ENCODE results near the gene AP2A2. TPM values are rescaled to one million over a fixed set of nuclear protein-coding genes. Genes with fewer than 3 reads are reported as not detected.
"Not testable (repeated sequence)": the region's sequence is repeated elsewhere in the genome, so short reads cannot be mapped to it uniquely, and the experiment has no call there.

The AP2A2 gene
- total and polyA plus RNA-seq, 10 donors: 32.7 to 321 (median 153) TPM

- intact Hi-C loops (cut with DNase I; ENCODE audit: low total_unique reads): no loop called here
- H3K4me1 ChIP-seq: peaks cover 0 to 35% (median 23%) of the 10 kb centered on the region in 6 donors
- no peaks in the 10 kb centered on the region for H3K27me3 ChIP-seq (replicated peaks in 1 of 7)
- no peak for DNase-seq
- no peak overlapping the region for H3K4me3 ChIP-seq
- H3K9me3 ChIP-seq: no peaks in the 10 kb centered on the region
- 88 to 97% (median 93%) methylated on average over 11 to 12 of the region's 12 CpGs for WGBS, 5 donors
- H3K36me3 ChIP-seq: peaks cover 0 to 70% (median 38%) of the 10 kb centered on the region in 6 donors
- TF ChIP-seq POLR2A (IDR thresholded peaks at IDR 0.05) (no peak), POLR2AphosphoS5 (IDR thresholded peaks at IDR 0.05) (peak in 2 of 3 donors; percentile 31 to 34)
- H3K27ac ChIP-seq: no peak overlapping the region
Observed at GRCh38 chr11:1013631-1013935, 87.9 kb downstream of the AP2A2 start.

GRCh38 chr11:1014276-1014675 is 88.6 kb downstream of the AP2A2 start:
- no peak for DNase-seq
- H3K4me1 ChIP-seq: peaks cover 0 to 35% (median 23%) of the 10 kb centered on the region in 6 donors
- H3K36me3 ChIP-seq: peaks cover 0 to 69% (median 32%) of the 10 kb centered on the region in 6 donors
- intact Hi-C loops (cut with DNase I; ENCODE audit: low total_unique reads): no loop called here
- H3K4me3 ChIP-seq: no peak overlapping the region
- no peaks in the 10 kb centered on the region for H3K9me3 ChIP-seq
- H3K27me3 ChIP-seq (replicated peaks in 1 of 7): no peaks in the 10 kb centered on the region
- TF ChIP-seq CTCF (IDR thresholded peaks at IDR 0.05 in 8 of 11, conservative IDR thresholded peaks at IDR 0.05 in 3 of 11) (no peak), POLR2AphosphoS5 (IDR thresholded peaks at IDR 0.05) (no peak), POLR2A (IDR thresholded peaks at IDR 0.05) (no peak)
- H3K27ac ChIP-seq: no peak overlapping the region
- WGBS, 5 donors: 82 to 91% (median 89%) methylated on average over 14 of the region's 14 CpGs

- intact Hi-C loops (cut with DNase I; ENCODE audit: low total_unique reads): no loop called here
- TF ChIP-seq POLR2A (IDR thresholded peaks at IDR 0.05): no peak
- TF ChIP-seq POLR2AphosphoS5 (IDR thresholded peaks at IDR 0.05): peak in 2 of 3 donors; percentile 17 to 59
- H3K27me3 ChIP-seq (replicated peaks in 1 of 7): no peaks in the 10 kb centered on the region
- no peak overlapping the region for H3K4me3 ChIP-seq
- DNase-seq: no peak
- H3K27ac ChIP-seq: no peak overlapping the region
- 76 to 97% (median 96%) methylated on average over 5 to 7 of the region's 7 CpGs for WGBS, 5 donors
- peaks cover 0 to 69% (median 24%) of the 10 kb centered on the region in 6 donors for H3K36me3 ChIP-seq
- H3K4me1 ChIP-seq: peaks cover 0 to 36% (median 22%) of the 10 kb centered on the region in 6 donors
- no peaks in the 10 kb centered on the region for H3K9me3 ChIP-seq
Observed at GRCh38 chr11:1015064-1015463, 89.4 kb downstream of the AP2A2 start.

GRCh38 chr11:1015826-1016545 is 90.3 kb downstream of the AP2A2 start:
- TF ChIP-seq POLR2A (IDR thresholded peaks at IDR 0.05) (no peak), CTCF (IDR thresholded peaks at IDR 0.05 in 8 of 11, conservative IDR thresholded peaks at IDR 0.05 in 3 of 11) (no peak), POLR2AphosphoS5 (IDR thresholded peaks at IDR 0.05) (peak in 2 of 3 donors; percentile 24 to 50)
- Histone ChIP-seq H3K36me3 (peaks cover 0 to 66% (median 15%) of the 10 kb centered on the region in 6 donors), H3K4me1 (peaks cover 0 to 40% (median 18%) of the 10 kb centered on the region in 6 donors), H3K27me3 (replicated peaks in 1 of 7) (no peaks in the 10 kb centered on the region), H3K27ac (no peak overlapping the region), H3K9me3 (no peaks in the 10 kb centered on the region), H3K4me3 (no peak overlapping the region)
- DNase-seq: no peak
- 85 to 93% (median 92%) methylated on average over 20 of the region's 20 CpGs for WGBS, 5 donors
- intact Hi-C loops (cut with DNase I; ENCODE audit: low total_unique reads): no loop called here

GRCh38 chr11:1016610-1017126 is 91.0 kb downstream of the AP2A2 start:
- DNase-seq; H3K9me3 ChIP-seq; intact Hi-C loops (cut with DNase I; ENCODE audit: low total_unique reads); H3K27ac ChIP-seq; H3K27me3 ChIP-seq (replicated peaks in 1 of 7); H3K4me3 ChIP-seq: not testable (repeated sequence)
- Histone ChIP-seq H3K4me1 (peaks cover 0 to 40% (median 12%) of the 10 kb centered on the region in 6 donors), H3K36me3 (peaks cover 0 to 59% (median 8%) of the 10 kb centered on the region in 6 donors)
- WGBS, 5 donors: 62 to 69% (median 66%) methylated on average over 7 of the region's 7 CpGs
